Cardiac fibroblast (primary cell): Measurements from ENCODE around the gene MAPK14.

Source experiments
- DNase-seq, 2 donors: peaks; one replicate each; pipeline versions ENCODE4 v3.0.0 to v3.0.0-alpha.2; 2010; ENCODE audit warnings: low read depth in 2 of 2
- H3K4me3 ChIP-seq, 2 donors: replicated peaks in 1 of 2; 1 replicate in 1 of 2; 2 replicates in 1 of 2; pipeline ENCODE4 v1.5.1; 2011; ENCODE audit warnings: low read depth in 2 of 2, low read length in 2 of 2, mild to moderate bottlenecking in 2 of 2, moderate library complexity in 1 of 2
- CTCF ChIP-seq: IDR thresholded peaks from one replicate; pipeline ENCODE4 v1.5.1; 2011; ENCODE audit warnings: low read depth, mild to moderate bottlenecking, low read length, inconsistent platforms

The MAPK14 gene

GRCh38 chr6:36072681-36073080 is 45.1 kb downstream of the MAPK14 start:
- TF ChIP-seq CTCF = no peak
- DNase-seq = no peak
- no peak overlapping the region for H3K4me3 ChIP-seq

- no peak for TF ChIP-seq CTCF
- no peak overlapping the region for H3K4me3 ChIP-seq
Measured at GRCh38 chr6:36073587-36073986, 46.0 kb downstream of the MAPK14 start.

GRCh38 chr6:36075656-36076055 is 48.0 kb downstream of the MAPK14 start:
- no peak overlapping the region for H3K4me3 ChIP-seq
- no peak for TF ChIP-seq CTCF
- no peak for DNase-seq

More at GRCh38 chr6:36073587-36073986, 46.0 kb downstream of the MAPK14 start:
- DNase-seq = no peak

- DNase-seq = no peak
- no peak overlapping the region for H3K4me3 ChIP-seq
- TF ChIP-seq CTCF = no peak
Measured at GRCh38 chr6:36076178-36077063, 48.8 kb downstream of the MAPK14 start.

GRCh38 chr6:36078159-36078558 is 50.6 kb downstream of the MAPK14 start:
- no peak overlapping the region for H3K4me3 ChIP-seq
- no peak for DNase-seq
- TF ChIP-seq CTCF = no peak

GRCh38 chr6:36079601-36080000 is 52.0 kb downstream of the MAPK14 start:
- no peak overlapping the region for H3K4me3 ChIP-seq
- TF ChIP-seq CTCF = no peak
- DNase-seq = no peak
